Motor neuron (in vitro differentiated cells): ENCODE data around the gene PLCB4. TPM values are rescaled to one million over a fixed set of nuclear protein-coding genes. Genes with fewer than 3 reads are reported as not detected.

Experiments used
- ATAC-seq, 8 experiments: fragments of 200-7000 bp; cut with Tn5 transposase; replicated peaks in 6 of 8; 2 replicates each; pipeline ENCODE4 v1.8.0; 2021; ENCODE audit warnings: mild to moderate bottlenecking in 8 of 8, moderate library complexity in 8 of 8
- H3K27ac ChIP-seq, 2 donors: fragments of 250-450 bp; sonication (Bioruptor Pico); 2 replicates each; pipeline ENCODE4 v1.9.0; 2021; ENCODE audit warnings: antibody characterized with exemption in 2 of 2, mild to moderate bottlenecking in 2 of 2, moderate library complexity in 1 of 2
- H3K4me1 ChIP-seq, 2 donors: fragments of 250-450 bp; sonication (Bioruptor Pico); replicated peaks in 1 of 2; 2 replicates each; pipeline ENCODE4 v1.6.1; 2021; ENCODE audit warnings: antibody characterized with exemption in 2 of 2, mild to moderate bottlenecking in 2 of 2, moderate library complexity in 1 of 2
- H3K4me3 ChIP-seq, 5 donors: fragments of 250-450 bp; sonication (Bioruptor Pico); 2 replicates each; pipeline ENCODE4 v1.9.0; 2021; ENCODE audit warnings: antibody characterized with exemption in 5 of 5, mild to moderate bottlenecking in 5 of 5, moderate library complexity in 4 of 5
- WGBS, 10 experiments: fragments of 450-650 bp; shearing (Covaris generic); methylation state at CpG; one replicate each; pipeline ENCODE4 v1.0.0; 2022; 5-methylcytosine and 5-hydroxymethylcytosine counted together
- in situ Hi-C, 9 experiments: fragments of 400-800 bp; cut with MboI; loops; one replicate each; pipeline ENCODE4 v1.15.0; 2021; ENCODE audit warnings: low sequenced_read_pairs in 9 of 9, low pct_unique_long_range_greater_than_20kb in 2 of 9; ENCODE audit not compliant: unreplicated experiment in 9 of 9
- total RNA-seq, 8 experiments: library from RNA; unstranded; fragments of 300-600 nt; gene quantifications; 2 replicates each; pipeline versions ENCODE4 v1.2.3 to v1.2.4, GENCODE V29; 2022

PLCB4 gene
- total RNA-seq, 8 experiments from 2014 or later: 4.4 to 27.2 (median 16.2) TPM

DNA sequence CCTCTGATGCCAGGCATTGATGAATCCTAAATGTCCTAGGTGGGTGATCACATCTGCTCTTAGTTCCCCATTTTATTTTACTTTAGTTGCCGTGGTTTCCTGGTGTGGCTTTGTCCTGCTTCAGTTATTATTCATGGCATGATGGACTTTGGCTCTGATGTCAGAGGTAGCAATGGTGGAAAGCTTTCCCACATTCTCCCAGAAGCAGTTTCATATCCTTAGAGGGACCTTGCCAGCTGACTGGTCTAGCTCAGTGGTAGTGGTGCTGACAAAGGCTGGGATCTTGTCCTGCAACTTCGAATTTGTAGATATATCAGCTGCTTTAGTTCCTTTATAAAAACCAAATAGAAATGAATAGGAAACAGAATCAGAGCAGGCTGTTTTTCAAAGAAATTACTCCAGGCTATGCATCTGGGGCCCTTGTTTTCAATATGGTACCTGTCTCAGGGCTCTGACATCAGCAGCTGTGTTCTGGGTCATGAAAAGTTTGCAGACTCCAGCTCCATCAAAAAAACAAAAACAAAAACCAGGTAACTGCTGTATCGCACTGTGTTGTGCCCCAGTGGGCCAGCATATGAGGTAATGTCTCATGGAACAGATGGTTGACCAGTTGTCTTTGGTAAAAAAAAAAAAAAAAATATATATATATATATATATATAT is 133.7 kb downstream of the PLCB4 start:
- Histone ChIP-seq H3K27ac (no peak overlapping the region), H3K4me1 (peaks cover 9 to 32% of the 10 kb centered on the region in 2 donors), H3K4me3 (no peak overlapping the region)
- in situ Hi-C loops: no loop called here
- ATAC-seq: peak in 3 of 8 experiments; percentile 30 to 67 (median 33)
- WGBS, 10 experiments: 66 to 100% (median 100%) methylated on average over 2 to 3 of the region's 3 CpGs; no CpG with 5 or more reads in 5 of the 10 experiments

DNA sequence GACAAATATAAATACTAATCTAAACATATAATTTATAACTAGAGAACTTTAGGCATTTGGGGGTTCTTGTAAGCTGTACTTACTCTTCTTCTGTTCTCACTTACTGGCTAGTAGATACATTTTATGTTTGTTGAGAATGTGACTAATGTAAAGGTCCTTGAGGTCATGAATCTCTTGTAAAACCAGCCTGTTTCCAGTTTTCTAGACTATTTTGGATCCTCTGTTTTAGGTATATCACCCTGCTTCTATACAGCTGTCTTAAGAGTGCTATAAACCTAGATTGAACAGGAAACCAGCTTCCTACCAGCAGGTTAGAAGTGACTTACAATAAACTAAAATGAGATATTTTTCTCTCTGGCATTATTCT is 134.2 kb downstream of the PLCB4 start:
- no peak for ATAC-seq
- H3K4me1 ChIP-seq: peaks cover 9 to 32% of the 10 kb centered on the region in 2 donors
- in situ Hi-C loops: no loop called here
- H3K27ac ChIP-seq: no peak overlapping the region
- H3K4me3 ChIP-seq: no peak overlapping the region

DNA sequence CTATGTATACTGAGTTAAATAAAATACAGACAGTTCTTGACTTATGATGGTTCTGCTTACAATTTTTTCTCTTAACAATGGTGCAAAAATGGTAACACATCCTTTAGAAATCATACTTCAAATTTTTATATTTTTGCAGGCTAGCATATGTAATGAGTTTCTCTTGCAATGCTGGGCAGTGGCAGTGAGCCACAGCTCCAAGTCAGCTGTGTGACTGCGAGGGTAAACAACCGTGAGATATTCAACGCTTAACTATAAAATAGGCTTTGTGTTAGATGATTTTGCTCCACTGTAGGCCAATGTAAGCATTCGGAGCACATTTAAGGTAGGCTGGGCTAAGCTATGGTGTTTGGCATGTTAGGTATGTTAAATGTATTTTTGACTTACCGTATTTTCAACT is 136.1 kb downstream of the PLCB4 start:
- H3K27ac ChIP-seq: no peak overlapping the region
- 65 to 98% (median 95%) methylated on average over 2 to 5 of the region's 5 CpGs; no CpG with 5 or more reads in 1 of the 10 experiments for WGBS, 10 experiments
- in situ Hi-C loops: no loop called here
- no peak overlapping the region for H3K4me3 ChIP-seq
- H3K4me1 ChIP-seq: peaks cover 9 to 22% of the 10 kb centered on the region in 2 donors
- ATAC-seq: no peak

DNA sequence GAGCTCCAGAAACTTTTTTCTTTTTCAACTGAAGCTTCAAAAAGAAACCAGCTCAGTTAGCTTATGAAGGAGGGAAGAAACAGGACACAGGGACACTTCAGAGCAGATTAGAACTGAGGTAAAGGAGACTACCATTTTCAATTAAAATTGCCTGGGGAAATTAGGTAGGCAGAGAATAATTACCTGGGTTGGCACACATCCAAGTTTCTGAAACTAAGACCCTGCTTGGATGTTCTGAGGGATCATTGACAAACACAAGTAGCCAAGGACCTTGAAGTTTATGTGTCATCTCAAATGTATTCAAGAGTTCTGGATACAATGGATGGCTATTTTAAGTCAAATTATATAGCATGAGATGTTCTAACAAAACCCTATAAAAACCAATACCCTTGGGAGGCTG is 137.6 kb downstream of the PLCB4 start:
- in situ Hi-C loops: no loop called here
- Histone ChIP-seq H3K4me3 (no peak overlapping the region), H3K27ac (no peak overlapping the region), H3K4me1 (peaks cover 4 to 18% of the 10 kb centered on the region in 2 donors)
- ATAC-seq: no peak

DNA sequence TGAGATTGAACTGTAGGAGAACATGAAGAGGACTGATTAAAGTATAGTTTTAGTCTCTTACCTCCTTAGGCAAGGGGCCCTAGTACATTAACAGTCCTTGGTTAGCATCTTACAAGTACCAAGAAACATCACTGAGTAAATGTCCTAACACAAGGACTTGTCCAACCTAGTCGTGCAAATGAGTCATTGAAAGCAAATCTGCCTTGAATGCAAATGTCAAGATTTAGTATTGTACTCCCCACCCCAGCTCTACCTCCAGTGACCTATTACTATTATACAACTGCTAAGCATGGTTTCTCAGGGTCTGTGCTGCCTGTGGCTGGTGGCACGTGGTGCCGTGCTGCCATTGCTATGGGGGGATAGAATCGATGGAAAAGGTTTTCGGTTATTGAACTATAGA is 138.4 kb downstream of the PLCB4 start:
- no peak overlapping the region for H3K27ac ChIP-seq
- H3K4me3 ChIP-seq: no peak overlapping the region
- ATAC-seq: peak in 3 of 8 experiments; percentile 33 to 73 (median 72)
- peaks cover 4 to 17% of the 10 kb centered on the region in 2 donors for H3K4me1 ChIP-seq
- 90 to 100% (median 100%) methylated on average over 2 to 4 of the region's 5 CpGs; no CpG with 5 or more reads in 2 of the 10 experiments for WGBS, 10 experiments
- in situ Hi-C loops: no loop called here

DNA sequence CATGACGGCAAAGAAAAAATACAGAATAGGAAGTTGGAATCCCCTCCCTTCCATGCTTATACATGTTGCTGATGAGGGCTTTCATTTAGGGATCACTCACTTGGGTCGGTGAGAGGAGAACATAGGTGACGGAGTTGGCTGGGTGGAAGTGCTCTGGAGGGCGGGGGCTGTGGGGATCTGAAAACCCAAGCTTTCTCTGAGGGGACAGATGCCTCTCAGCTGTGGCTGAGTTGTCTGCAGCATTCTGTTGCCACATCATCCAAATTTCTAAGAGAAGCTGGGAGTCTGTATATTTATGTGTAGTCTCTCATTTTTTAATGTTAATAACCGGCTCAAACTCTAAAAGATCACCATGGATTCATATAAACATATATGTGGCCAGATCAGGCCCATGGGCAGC is 141.5 kb downstream of the PLCB4 start:
- WGBS, 10 experiments: 84 to 100% (median 100%) methylated on average over 1 to 3 of the region's 5 CpGs; no CpG with 5 or more reads in 3 of the 10 experiments
- in situ Hi-C loops: no loop called here
- no peak overlapping the region for H3K27ac ChIP-seq

DNA sequence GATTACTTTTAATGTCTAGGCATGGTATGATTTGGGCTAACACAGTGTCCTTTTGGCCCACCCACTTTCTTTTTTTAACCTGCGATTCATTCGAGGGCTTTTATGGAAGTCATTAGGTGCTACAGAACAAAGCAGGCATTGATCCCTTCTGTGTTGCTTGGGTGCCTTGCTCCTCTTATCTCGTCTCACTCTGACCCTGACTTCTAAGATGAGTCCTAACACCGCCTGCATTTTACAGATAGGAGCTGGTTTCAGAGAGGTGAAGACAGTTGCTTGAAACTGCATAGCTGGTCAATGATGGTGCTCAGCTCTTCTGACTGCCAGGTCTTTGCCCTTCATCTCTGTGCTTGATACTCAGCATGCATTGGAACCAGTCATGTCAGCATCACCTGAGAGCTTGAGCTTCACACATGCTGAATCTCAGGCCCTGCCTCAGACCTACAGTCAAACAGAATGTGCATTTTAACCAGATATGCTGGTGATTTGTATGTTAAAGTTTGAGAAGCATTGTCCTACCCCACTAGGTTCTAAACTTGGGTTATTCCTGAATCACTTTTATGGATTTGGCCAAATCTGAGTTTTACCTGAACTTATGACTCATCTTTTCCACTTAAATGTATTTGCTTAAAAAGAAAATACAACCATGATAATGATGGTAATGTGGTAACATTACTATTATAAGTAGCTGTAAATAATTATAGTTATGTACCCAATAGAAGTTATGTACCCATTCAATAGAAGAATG is 142.3 kb downstream of the PLCB4 start:
- Histone ChIP-seq H3K4me1 (peaks cover 0 to 2% of the 10 kb centered on the region in 2 donors), H3K4me3 (no peak overlapping the region), H3K27ac (no peak overlapping the region)
- no peak for ATAC-seq
- in situ Hi-C loops: no loop called here
- 63 to 100% (median 91%) methylated on average over 1 to 4 of the region's 4 CpGs; no CpG with 5 or more reads in 2 of the 10 experiments for WGBS, 10 experiments

More for the DNA sequence above, 141.5 kb downstream of the PLCB4 start:
- H3K4me1 ChIP-seq: peaks cover 0 to 8% of the 10 kb centered on the region in 2 donors
- ATAC-seq: no peak
- H3K4me3 ChIP-seq: no peak overlapping the region

DNA sequence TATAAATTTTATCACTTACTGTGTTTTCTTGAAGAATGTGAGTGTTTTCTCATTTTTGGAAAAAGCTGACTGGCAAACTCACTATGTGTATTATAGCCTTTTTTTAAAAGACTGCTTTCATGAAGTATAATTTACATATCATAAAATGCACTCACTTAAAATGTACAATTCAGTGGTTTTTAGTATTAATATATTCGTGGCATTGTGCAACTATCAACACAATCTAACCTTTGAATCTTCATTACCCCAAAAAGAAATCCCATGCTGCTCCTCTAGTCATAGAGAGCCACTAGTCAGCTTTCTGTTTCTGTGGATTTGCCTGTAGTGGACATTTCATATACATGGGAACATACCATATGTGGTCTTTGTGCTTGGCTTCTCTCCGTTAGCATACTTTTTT is 143.8 kb downstream of the PLCB4 start:
- Histone ChIP-seq H3K27ac (no peak overlapping the region), H3K4me1 (peaks cover 0 to 6% of the 10 kb centered on the region in 2 donors), H3K4me3 (no peak overlapping the region)
- 8 to 96% (median 80%) methylated on average over 1 to 2 of the region's 2 CpGs; no CpG with 5 or more reads in 3 of the 10 experiments for WGBS, 10 experiments
- peak in 3 of 8 experiments; percentile 60 to 76 (median 63) for ATAC-seq
- in situ Hi-C loops: no loop called here

DNA sequence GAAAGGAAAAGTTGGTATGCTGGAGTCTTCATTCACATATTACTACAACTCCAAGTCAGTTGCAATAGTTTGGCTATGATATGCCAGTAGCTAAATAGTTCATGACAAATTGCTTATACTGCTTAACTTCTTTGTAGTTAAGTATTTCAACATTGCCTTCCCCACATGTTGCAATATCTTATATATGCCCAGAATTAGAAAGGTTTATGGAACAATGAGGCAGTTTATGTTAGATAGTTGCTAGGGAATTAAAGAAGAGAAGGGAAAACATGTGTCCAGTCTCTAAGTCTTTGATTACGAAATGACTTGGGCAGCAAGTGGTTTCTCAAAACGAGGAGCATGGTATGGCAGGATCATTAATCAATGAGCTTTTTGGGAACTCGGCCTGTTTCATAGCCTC is 145.8 kb downstream of the PLCB4 start:
- WGBS, 10 experiments: 33 to 100% (median 70%) methylated on average over 1 to 3 of the region's 3 CpGs; no CpG with 5 or more reads in 2 of the 10 experiments
- H3K4me3 ChIP-seq: no peak overlapping the region
- in situ Hi-C loops: no loop called here
- H3K4me1 ChIP-seq: peaks cover 10 to 26% of the 10 kb centered on the region in 2 donors
- H3K27ac ChIP-seq: no peak overlapping the region
- peak in 2 of 8 experiments; percentile 34 to 54 for ATAC-seq

DNA sequence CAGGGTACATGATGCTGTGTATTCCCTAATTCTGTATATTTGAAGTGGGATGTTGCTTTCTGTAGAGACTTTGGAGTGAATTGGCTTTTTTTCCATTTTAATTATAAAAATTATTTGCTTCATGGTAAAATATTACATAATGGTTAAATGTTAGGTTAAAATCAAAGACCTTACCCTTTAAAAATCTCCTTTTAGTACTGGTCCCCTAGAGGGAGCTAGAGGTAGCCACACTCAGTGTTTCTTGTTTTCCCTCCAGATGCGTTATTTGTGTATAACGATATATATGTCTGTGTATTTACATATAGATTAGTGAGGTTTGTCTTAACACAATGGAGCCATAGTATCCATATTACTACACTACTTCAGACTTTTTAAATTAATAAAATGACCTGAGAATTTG is 146.7 kb downstream of the PLCB4 start:
- Histone ChIP-seq H3K4me1 (peaks cover 10 to 29% of the 10 kb centered on the region in 2 donors), H3K4me3 (no peak overlapping the region), H3K27ac (no peak overlapping the region)
- 60 to 100% (median 94%) methylated on average over 1 to 2 of the region's 2 CpGs; no CpG with 5 or more reads in 2 of the 10 experiments for WGBS, 10 experiments
- no peak for ATAC-seq
- in situ Hi-C loops: no loop called here

DNA sequence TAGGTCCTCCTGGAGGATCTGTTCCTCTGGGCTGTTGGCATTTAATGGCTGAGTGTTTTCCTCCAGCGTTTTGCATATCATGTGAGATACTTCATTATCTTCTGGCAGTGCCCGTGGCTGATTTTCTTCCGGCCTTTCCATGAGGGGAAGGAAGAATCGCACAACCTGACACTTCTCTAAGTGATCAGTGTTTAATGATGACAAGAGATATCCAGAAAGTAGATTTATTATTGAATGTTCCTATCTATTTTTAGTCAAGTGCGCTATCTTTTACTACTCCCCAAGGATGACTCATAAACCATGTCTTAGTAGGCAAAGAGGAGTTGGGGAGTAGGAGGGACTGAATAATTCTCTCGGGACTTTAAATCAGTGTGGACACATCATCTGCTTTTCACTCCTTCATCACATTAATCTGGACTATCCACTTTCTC is 149.7 kb downstream of the PLCB4 start:
- ATAC-seq: peak in 7 of 8 experiments; percentile 61 to 96 (median 94)
- no peak overlapping the region for H3K27ac ChIP-seq
- no peak overlapping the region for H3K4me3 ChIP-seq
- in situ Hi-C loops: no loop called here
- H3K4me1 ChIP-seq: peaks cover 20 to 40% of the 10 kb centered on the region in 2 donors
- 12 to 60% (median 40%) methylated on average over 1 to 6 of the region's 6 CpGs; no CpG with 5 or more reads in 1 of the 10 experiments for WGBS, 10 experiments

DNA sequence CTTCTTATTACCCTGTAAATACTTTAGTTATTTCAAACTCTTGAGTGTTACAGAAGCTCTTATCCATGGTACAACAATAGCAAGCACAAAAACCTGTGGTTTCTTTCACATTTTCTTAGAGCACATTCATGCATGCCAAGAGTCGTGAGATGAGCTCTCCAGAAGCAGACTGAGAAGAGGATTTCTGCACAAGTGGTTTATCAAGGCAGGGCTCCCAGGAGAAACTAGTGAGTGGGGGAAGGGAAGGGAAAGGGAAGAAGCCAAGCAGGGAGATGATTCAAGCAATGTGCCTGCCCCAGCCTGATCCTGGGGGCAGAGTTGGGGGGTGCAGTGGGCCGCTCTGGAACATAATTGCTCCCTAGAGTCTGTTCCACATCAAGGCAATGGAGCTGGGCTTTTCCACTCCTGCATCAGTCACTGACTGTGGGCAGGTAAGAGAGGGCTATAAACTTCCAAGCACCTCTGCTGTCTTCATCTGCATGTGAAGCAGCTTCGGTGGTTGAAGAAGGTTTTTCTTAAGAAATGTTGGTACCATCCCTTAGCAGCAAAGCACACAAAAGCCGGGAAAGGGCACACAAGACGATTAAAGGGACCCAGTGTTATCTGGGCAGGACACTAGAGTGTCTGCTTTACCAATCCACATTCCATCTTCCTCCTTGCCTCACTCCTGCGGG is 152.1 kb downstream of the PLCB4 start:
- peaks cover 20 to 40% of the 10 kb centered on the region in 2 donors for H3K4me1 ChIP-seq
- no peak overlapping the region for H3K4me3 ChIP-seq
- in situ Hi-C loops: no loop called here
- no peak overlapping the region for H3K27ac ChIP-seq
- 50 to 87% (median 77%) methylated on average over 1 to 5 of the region's 6 CpGs; no CpG with 5 or more reads in 3 of the 10 experiments for WGBS, 10 experiments
- peak in 3 of 8 experiments; percentile 4 to 24 (median 7) for ATAC-seq

DNA sequence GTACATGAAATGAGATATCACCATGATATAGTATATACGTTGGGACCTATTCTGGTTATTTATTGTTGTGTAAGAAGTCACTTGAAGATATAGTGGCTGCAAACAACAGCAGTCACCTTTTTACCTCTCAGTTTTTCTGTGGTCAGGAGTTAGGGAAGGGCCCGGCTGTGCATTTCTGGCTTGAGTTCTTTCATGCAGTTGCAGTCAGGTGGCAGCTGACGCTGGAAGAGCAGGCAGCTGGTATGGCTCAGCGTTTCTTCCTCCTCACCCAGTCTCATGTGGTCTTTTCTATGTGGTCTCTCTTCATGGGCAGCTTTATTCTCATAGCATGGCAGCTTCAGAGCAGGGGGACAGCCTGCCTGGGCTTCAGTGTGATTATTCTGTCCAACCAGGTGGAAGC is 154.4 kb downstream of the PLCB4 start:
- 88 to 100% (median 93%) methylated on average over 1 to 4 of the region's 4 CpGs; no CpG with 5 or more reads in 4 of the 10 experiments for WGBS, 10 experiments
- in situ Hi-C loops: no loop called here
- no peak overlapping the region for H3K27ac ChIP-seq
- peaks cover 15 to 28% of the 10 kb centered on the region in 2 donors for H3K4me1 ChIP-seq
- no peak overlapping the region for H3K4me3 ChIP-seq
- ATAC-seq: no peak
